Loucy (cell line): ENCODE data around the gene TRIM46.

Experiments
- H2AFZ ChIP-seq: fragments of 200-600 bp; sonication (generic); 2 replicates; pipeline ENCODE4 v1.6.0; 2016; ENCODE audit warnings: antibody characterized with exemption, mild to moderate bottlenecking, low read length, moderate library complexity
- H3F3A ChIP-seq: fragments of 200-600 bp; 2 replicates; pipeline ENCODE4 v1.6.0; 2016; ENCODE audit warnings: antibody characterized with exemption, low read depth, mild to moderate bottlenecking
- H3K27me3 ChIP-seq: fragments of 200-600 bp; sonication (generic); 2 replicates; pipeline ENCODE4 v1.6.1; 2014; ENCODE audit warnings: low read length, mild to moderate bottlenecking; ENCODE audit not compliant: insufficient read depth, poor library complexity, severe bottlenecking
- H3K36me3 ChIP-seq: fragments of 200-600 bp; sonication (generic); 2 replicates; pipeline ENCODE4 v1.6.1; 2016; ENCODE audit warnings: low read length; ENCODE audit not compliant: insufficient read depth
- H3K4me1 ChIP-seq: fragments of 200-600 bp; sonication (generic); 2 replicates; pipeline ENCODE4 v1.5.1; 2014; ENCODE audit warnings: low read length, mild to moderate bottlenecking; ENCODE audit not compliant: insufficient read depth, poor library complexity, severe bottlenecking
- H3K4me2 ChIP-seq: fragments of 200-600 bp; sonication (generic); 2 replicates; pipeline ENCODE4 v1.6.0; 2014; ENCODE audit warnings: antibody characterized with exemption, low read length, low read depth, mild to moderate bottlenecking; ENCODE audit not compliant: poor library complexity, severe bottlenecking
- H3K4me3 ChIP-seq: fragments of 200-600 bp; sonication (generic); 2 replicates; pipeline ENCODE4 v1.5.1; 2014; ENCODE audit warnings: low read length, mild to moderate bottlenecking, mixed read lengths; ENCODE audit not compliant: poor library complexity, severe bottlenecking
- H3K79me2 ChIP-seq: fragments of 200-600 bp; sonication (generic); 2 replicates; pipeline ENCODE4 v1.6.1; 2014; ENCODE audit warnings: low read length; ENCODE audit not compliant: insufficient read depth
- H3K9ac ChIP-seq: fragments of 200-600 bp; sonication (generic); 2 replicates; pipeline ENCODE4 v1.6.0; 2014; ENCODE audit warnings: mild to moderate bottlenecking, low read depth, low read length, moderate library complexity; ENCODE audit not compliant: poor library complexity, severe bottlenecking
- H3K9me2 ChIP-seq: fragments of 200-600 bp; sonication (generic); replicated peaks from 2 replicates; pipeline ENCODE4 v1.6.1; 2016; ENCODE audit warnings: low read depth, low read length, mixed read lengths
- H3K9me3 ChIP-seq: fragments of 200-600 bp; sonication (generic); 2 replicates; pipeline ENCODE4 v1.6.1; 2014; ENCODE audit warnings: mild to moderate bottlenecking, antibody characterized with exemption, low read length, low read depth; ENCODE audit not compliant: insufficient read depth
- H4K20me1 ChIP-seq: fragments of 200-600 bp; sonication (generic); 2 replicates; pipeline ENCODE4 v1.6.0; 2014; ENCODE audit warnings: antibody characterized with exemption, low read length, mild to moderate bottlenecking; ENCODE audit not compliant: insufficient read depth, poor library complexity, severe bottlenecking
- CTCF ChIP-seq: fragments of 200-600 bp; sonication (generic); conservative IDR thresholded peaks from 2 replicates; pipeline ENCODE4 v1.5.1; 2014; ENCODE audit warnings: mild to moderate bottlenecking, antibody characterized with exemption, low read length
- EZH2phosphoT487 ChIP-seq: fragments of 200-600 bp; IDR thresholded peaks from 2 replicates; pipeline ENCODE4 v1.6.1; 2018; ENCODE audit warnings: antibody characterized with exemption, mild to moderate bottlenecking, moderate library complexity, borderline replicate concordance

TRIM46 gene

GRCh38 chr1:155168456-155169210 is 5.0 kb upstream of the TRIM46 start:
- Histone ChIP-seq H3F3A (no peaks in the 10 kb centered on the region), H3K27me3 (no peaks in the 10 kb centered on the region), H3K9me3 (no peaks in the 10 kb centered on the region), H2AFZ (no peak overlapping the region), H3K4me3 (no peak overlapping the region), H4K20me1 (no peaks in the 10 kb centered on the region), H3K9me2 (no peaks in the 10 kb centered on the region), H3K4me2 (no peak overlapping the region), H3K4me1 (peaks cover 12% of the 10 kb centered on the region), H3K79me2 (peaks cover 19% of the 10 kb centered on the region), H3K36me3 (no peaks in the 10 kb centered on the region), H3K9ac (no peak overlapping the region)
- TF ChIP-seq EZH2phosphoT487 (no peak), CTCF (no peak)

- Histone ChIP-seq H3K9me3 (no peaks in the 10 kb centered on the region), H3K4me1 (peaks cover 17% of the 10 kb centered on the region), H3K9ac (no peak overlapping the region), H3K79me2 (peaks cover 19% of the 10 kb centered on the region), H3K4me3 (no peak overlapping the region), H3K9me2 (no peaks in the 10 kb centered on the region), H4K20me1 (no peaks in the 10 kb centered on the region), H3K36me3 (no peaks in the 10 kb centered on the region), H2AFZ (no peak overlapping the region), H3K27me3 (no peaks in the 10 kb centered on the region), H3K4me2 (no peak overlapping the region), H3F3A (no peaks in the 10 kb centered on the region)
- no peak for TF ChIP-seq EZH2phosphoT487
- TF ChIP-seq CTCF: no peak
Measured at GRCh38 chr1:155169541-155169940, 4.1 kb upstream of the TRIM46 start.

GRCh38 chr1:155170101-155170785 is 3.4 kb upstream of the TRIM46 start:
- Histone ChIP-seq H3K4me3 (no peak overlapping the region), H3K9ac (no peak overlapping the region), H3K4me1 (peaks cover 20% of the 10 kb centered on the region), H3K4me2 (no peak overlapping the region), H2AFZ (no peak overlapping the region), H3K36me3 (no peaks in the 10 kb centered on the region), H3K79me2 (peaks cover 19% of the 10 kb centered on the region), H3F3A (no peaks in the 10 kb centered on the region), H3K9me3 (no peaks in the 10 kb centered on the region), H3K27me3 (no peaks in the 10 kb centered on the region), H4K20me1 (no peaks in the 10 kb centered on the region), H3K9me2 (no peaks in the 10 kb centered on the region)
- TF ChIP-seq EZH2phosphoT487: no peak
- TF ChIP-seq CTCF: no peak
